GM19328 (cell line): ENCODE results near the gene LCE6A.

ENCODE experiments used
- ATAC-seq: cut with Tn5 transposase; IDR thresholded peaks from one replicate; pipeline ENCODE4 v1.9.1; 2021; ENCODE audit warnings: mild to moderate bottlenecking, moderate library complexity; ENCODE audit not compliant: unreplicated experiment

Gene LCE6A

GRCh38 chr1:152873495-152873894 is 30.8 kb downstream of the LCE6A start:
- ATAC-seq: no peak

GRCh38 chr1:152876827-152877226 is 34.2 kb downstream of the LCE6A start:
- no peak for ATAC-seq

- no peak for ATAC-seq
Measured at GRCh38 chr1:152878042-152878441, 35.4 kb downstream of the LCE6A start, which contains the start of gene SMCP. Gene SMCP, plus strand, starts transcription at chr1:152878322. Its CDS starts 6,101 bp downstream, at chr1:152884423.

- no peak for ATAC-seq
Measured at GRCh38 chr1:152879559-152880198, 37.0 kb downstream of the LCE6A start.

GRCh38 chr1:152880316-152880715 is 37.7 kb downstream of the LCE6A start:
- ATAC-seq: no peak

- no peak for ATAC-seq
Measured at GRCh38 chr1:152880907-152881306, 38.3 kb downstream of the LCE6A start.

GRCh38 chr1:152884085-152884484 is 41.4 kb downstream of the LCE6A start:
- no peak for ATAC-seq

GRCh38 chr1:152884506-152884905 is 41.9 kb downstream of the LCE6A start:
- ATAC-seq: no peak

GRCh38 chr1:152884966-152885624 is 42.4 kb downstream of the LCE6A start:
- ATAC-seq: no peak

- no peak for ATAC-seq
Measured at GRCh38 chr1:152886085-152886484, 43.4 kb downstream of the LCE6A start.

GRCh38 chr1:152886758-152887409 is 44.2 kb downstream of the LCE6A start:
- no peak for ATAC-seq

- ATAC-seq: no peak
Measured at GRCh38 chr1:152888126-152888525, 45.5 kb downstream of the LCE6A start.
